HG03571 (cell line): Measurements from ENCODE around the gene ACER2.
"Not testable (repeated sequence)": the region's sequence is repeated elsewhere in the genome, so short reads cannot be mapped to it uniquely, and the experiment has no call there.

Experiments
- ATAC-seq: cut with Tn5 transposase; IDR thresholded peaks from one replicate; pipeline ENCODE4 v1.9.1; 2021; ENCODE audit not compliant: unreplicated experiment

ACER2 gene

GRCh38 chr9:19408693-19409400 is at the start of gene ACER2:
TSS of gene ACER2 (plus strand) at chr9:19409009. CDS start at chr9:19409085, 76 bp downstream.
- ATAC-seq: peak; percentile 96

- ATAC-seq: no peak
Observed at GRCh38 chr9:19369107-19369506, 39.7 kb upstream of the ACER2 start.

- no peak for ATAC-seq
Observed at GRCh38 chr9:19371942-19372341, 36.9 kb upstream of the ACER2 start.

GRCh38 chr9:19372567-19372966 is 36.2 kb upstream of the ACER2 start:
- ATAC-seq: no peak

- no peak for ATAC-seq
Observed at GRCh38 chr9:19373527-19373926, 35.3 kb upstream of the ACER2 start.

GRCh38 chr9:19375538-19375937 is 33.3 kb upstream of the ACER2 start:
- ATAC-seq: no peak

- ATAC-seq: no peak
Observed at GRCh38 chr9:19376931-19377330, 31.9 kb upstream of the ACER2 start.

GRCh38 chr9:19378164-19378563 is 30.6 kb upstream of the ACER2 start:
- ATAC-seq: no peak

GRCh38 chr9:19378647-19379046 is 30.2 kb upstream of the ACER2 start:
- ATAC-seq: no peak

GRCh38 chr9:19379283-19379682 is 29.5 kb upstream of the ACER2 start:
- no peak for ATAC-seq

GRCh38 chr9:19379697-19380046 is 29.1 kb upstream of the ACER2 start:
- ATAC-seq: peak; percentile 21

GRCh38 chr9:19380826-19381075 is 28.1 kb upstream of the ACER2 start:
- ATAC-seq: no peak

GRCh38 chr9:19381656-19382055 is 27.2 kb upstream of the ACER2 start:
- ATAC-seq: no peak

- ATAC-seq: not testable (repeated sequence)
Observed at GRCh38 chr9:19385212-19385611, 23.6 kb upstream of the ACER2 start.

GRCh38 chr9:19385786-19386501 is 22.9 kb upstream of the ACER2 start:
- ATAC-seq: no peak

- no peak for ATAC-seq
Observed at GRCh38 chr9:19386502-19387044, 22.2 kb upstream of the ACER2 start.

GRCh38 chr9:19387317-19387716 is 21.5 kb upstream of the ACER2 start:
- no peak for ATAC-seq

- ATAC-seq: not testable (repeated sequence)
Observed at GRCh38 chr9:19389539-19389938, 19.3 kb upstream of the ACER2 start.

GRCh38 chr9:19397845-19398244 is 11.0 kb upstream of the ACER2 start:
- ATAC-seq: no peak

GRCh38 chr9:19403231-19403630 is 5.6 kb upstream of the ACER2 start:
- ATAC-seq: not testable (repeated sequence)

- ATAC-seq: no peak
Observed at GRCh38 chr9:19404283-19405075, 4.3 kb upstream of the ACER2 start.

GRCh38 chr9:19405771-19406170 is 3.0 kb upstream of the ACER2 start:
- ATAC-seq: no peak
